Liver (tissue), 9 donors: ENCODE measurements around the gene WDR75. TPM values are rescaled to one million over a fixed set of nuclear protein-coding genes. Genes with fewer than 3 reads are reported as not detected.

Experiments
- DNase-seq: peaks from one replicate; pipeline ENCODE4 v3.0.0-alpha.2; 2017; ENCODE audit warnings: low spot score
- H3K27ac ChIP-seq, 2 donors: one replicate each; pipeline ENCODE4 v1.7.0; 2013; ENCODE audit warnings: inconsistent platforms in 2 of 2, low read length in 2 of 2, control low read depth in 1 of 2, low read depth in 1 of 2, mild to moderate bottlenecking in 1 of 2
- H3K27me3 ChIP-seq, 4 donors: one replicate each; pipeline versions ENCODE4 v1.6.1 to v1.7.0; 2013; ENCODE audit warnings: low read length in 3 of 4, inconsistent platforms in 1 of 4, mild to moderate bottlenecking in 1 of 4, moderate library complexity in 1 of 4; ENCODE audit not compliant: control insufficient read depth in 4 of 4, insufficient read depth in 4 of 4
- H3K36me3 ChIP-seq, 4 donors: one replicate each; pipeline versions ENCODE4 v1.6.1 to v1.7.0; 2013; ENCODE audit warnings: low read length in 3 of 4, mild to moderate bottlenecking in 3 of 4, low read depth in 1 of 4, moderate library complexity in 1 of 4; ENCODE audit not compliant: control insufficient read depth in 4 of 4, insufficient read depth in 3 of 4
- H3K4me1 ChIP-seq, 4 donors: one replicate each; pipeline versions ENCODE4 v1.6.1 to v1.7.0; 2013; ENCODE audit warnings: low read length in 3 of 4, mild to moderate bottlenecking in 3 of 4, moderate library complexity in 1 of 4; ENCODE audit not compliant: control insufficient read depth in 4 of 4, insufficient read depth in 4 of 4
- H3K4me3 ChIP-seq, 3 donors: one replicate each; pipeline versions ENCODE4 v1.6.1 to v1.7.0; 2013; ENCODE audit warnings: low read length in 3 of 3, control low read depth in 1 of 3, low read depth in 1 of 3, mild to moderate bottlenecking in 1 of 3
- H3K9ac ChIP-seq, 2 donors: one replicate each; pipeline ENCODE4 v1.7.0; 2013; ENCODE audit warnings: low read length in 2 of 2, mild to moderate bottlenecking in 2 of 2, moderate library complexity in 2 of 2, control low read depth in 1 of 2, low read depth in 1 of 2
- H3K9me3 ChIP-seq, 4 donors: one replicate each; pipeline versions ENCODE4 v1.6.1 to v1.7.0; 2013; ENCODE audit warnings: low read length in 3 of 4; ENCODE audit not compliant: control insufficient read depth in 4 of 4
- EGR1 ChIP-seq, 2 donors: IDR thresholded peaks; 2 replicates each; pipeline ENCODE4 v1.6.1; 2016 to 2018; ENCODE audit warnings: antibody characterized with exemption in 2 of 2, low read depth in 2 of 2
- FOXA1 ChIP-seq: IDR thresholded peaks from 2 replicates; pipeline ENCODE4 v1.6.1; 2016; ENCODE audit warnings: antibody characterized with exemption
- FOXA2 ChIP-seq: IDR thresholded peaks from 2 replicates; pipeline ENCODE4 v1.6.1; 2016; ENCODE audit warnings: antibody characterized with exemption
- GABPA ChIP-seq, 2 donors: IDR thresholded peaks in 1 of 2; conservative IDR thresholded peaks in 1 of 2; 2 replicates each; pipeline ENCODE4 v1.6.1; 2016; ENCODE audit warnings: antibody characterized with exemption in 2 of 2, mild to moderate bottlenecking in 1 of 2, moderate library complexity in 1 of 2
- HNF4A ChIP-seq, 2 donors: conservative IDR thresholded peaks; 2 replicates each; pipeline ENCODE4 v1.6.1; 2016; ENCODE audit warnings: antibody characterized with exemption in 2 of 2, mild to moderate bottlenecking in 2 of 2
- HNF4G ChIP-seq: IDR thresholded peaks from 2 replicates; pipeline ENCODE4 v1.6.1; 2016; ENCODE audit warnings: antibody characterized with exemption
- JUND ChIP-seq, 2 donors: IDR thresholded peaks; 2 replicates each; pipeline ENCODE4 v1.6.1; 2016; ENCODE audit warnings: antibody characterized with exemption in 2 of 2
- NR2F2 ChIP-seq: IDR thresholded peaks from 2 replicates; pipeline ENCODE4 v1.6.1; 2016; ENCODE audit warnings: antibody characterized with exemption
- RAD21 ChIP-seq, 2 donors: IDR thresholded peaks; 2 replicates each; pipeline ENCODE4 v1.6.1; 2016; ENCODE audit warnings: antibody characterized with exemption in 2 of 2, mild to moderate bottlenecking in 2 of 2
- RXRA ChIP-seq, 2 donors: IDR thresholded peaks; 2 replicates each; pipeline ENCODE4 v1.6.1; 2017 to 2018; ENCODE audit warnings: antibody characterized with exemption in 2 of 2, mild to moderate bottlenecking in 1 of 2
- SP1 ChIP-seq: IDR thresholded peaks from 2 replicates; pipeline ENCODE4 v1.6.1; 2018; ENCODE audit warnings: antibody characterized with exemption, mild to moderate bottlenecking
- TAF1 ChIP-seq: conservative IDR thresholded peaks from 2 replicates; pipeline ENCODE4 v1.6.1; 2016; ENCODE audit warnings: antibody characterized with exemption, mild to moderate bottlenecking
- YY1 ChIP-seq: IDR thresholded peaks from 2 replicates; pipeline ENCODE4 v1.6.1; 2016; ENCODE audit warnings: antibody characterized with exemption, mild to moderate bottlenecking
- WGBS: extraction: QIAGEN DNeasy Blood & Tissue Kit; methylation state at CpG from one replicate; pipeline ENCODE4 v1.1.7; 2013; 5-methylcytosine and 5-hydroxymethylcytosine counted together
- polyA plus RNA-seq, 2 donors: library from polyadenylated mRNA; stranded (reverse) in 1 of 2; unstranded in 1 of 2; fragments of 200-250 nt in 1 of 2; fragments of >200 nt in 1 of 2; fragmentation: Nextera tagmentation in 1 of 2; extraction: Ambion mirVana in 1 of 2; gene quantifications; one replicate each; pipeline versions ENCODE4 v1.2.1 to v1.2.3, GENCODE V29; 2013 to 2015
- total RNA-seq, 2 donors: library from RNA; depleted of rRNA; stranded (reverse); fragments of >200 nt; gene quantifications; one replicate each; pipeline ENCODE4 v1.2.3, GENCODE V29; 2014
- TF ChIP-seq, protein P1 (sequence below): IDR thresholded peaks from 2 replicates; pipeline ENCODE4 v1.6.1; 2016; ENCODE audit warnings: antibody characterized with exemption, mild to moderate bottlenecking
- TF ChIP-seq, protein P2 (sequence below): IDR thresholded peaks from 2 replicates; pipeline ENCODE4 v1.6.1; 2016; ENCODE audit warnings: antibody characterized with exemption
- TF ChIP-seq, protein P3 (sequence below): IDR thresholded peaks from 2 replicates; pipeline ENCODE4 v1.6.1; 2016; ENCODE audit warnings: antibody characterized with exemption
- TF ChIP-seq, protein P4 (sequence below): IDR thresholded peaks from 2 replicates; pipeline ENCODE4 v1.6.1; 2016; ENCODE audit warnings: antibody characterized with exemption
- TF ChIP-seq, protein P5 (sequence below): fragments of 150-350 bp; IDR thresholded peaks from 2 replicates; pipeline ENCODE4 v1.5.1; 2017; ENCODE audit warnings: improper control_type of control experiment, low read depth, low read length; ENCODE audit not compliant: missing input control
- donor health status: healthy.
- donor health status: healthy.
- donor health status: healthy.
- donor health status: healthy.
- donor health status: healthy.

Gene WDR75
- total and polyA plus RNA-seq, 4 donors = 7.9 to 24.5 (median 15.1) TPM

DNA sequence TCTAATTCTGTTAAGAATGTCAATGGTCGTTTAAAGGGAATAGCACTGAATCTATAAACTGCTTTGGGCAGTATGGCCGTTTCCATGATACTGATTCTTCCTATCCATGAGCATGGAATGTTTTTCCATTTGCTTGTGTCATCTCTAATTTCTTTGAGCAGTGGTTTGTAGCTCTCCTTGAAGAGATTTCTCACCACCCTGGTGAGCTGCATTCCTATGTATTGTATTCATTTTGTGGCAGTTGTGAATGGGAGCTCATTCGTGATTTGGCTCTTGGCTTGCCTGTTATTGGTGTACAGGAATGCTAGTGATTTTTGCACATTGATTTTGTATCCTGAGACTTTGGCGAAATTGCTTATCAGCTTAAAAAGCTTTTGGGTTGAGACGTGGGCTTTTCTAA lies 38.3 kb upstream of the WDR75 start:
- 77% methylated on average over 5 of the region's 5 CpGs for WGBS
- no peaks in the 10 kb centered on the region for H3K36me3 ChIP-seq

More for the DNA sequence above, 38.3 kb upstream of the WDR75 start:
- Histone ChIP-seq H3K27ac (no peak overlapping the region), H3K4me3 (no peak overlapping the region), H3K4me1 (no peaks in the 10 kb centered on the region), H3K9me3 (no peaks in the 10 kb centered on the region), H3K9ac (no peak overlapping the region), H3K27me3 (no peaks in the 10 kb centered on the region)
- TF ChIP-seq GABPA (IDR thresholded peaks at IDR 0.05 in 1 of 2, conservative IDR thresholded peaks at IDR 0.05 in 1 of 2) = no peak
- TF ChIP-seq, protein P1, sequence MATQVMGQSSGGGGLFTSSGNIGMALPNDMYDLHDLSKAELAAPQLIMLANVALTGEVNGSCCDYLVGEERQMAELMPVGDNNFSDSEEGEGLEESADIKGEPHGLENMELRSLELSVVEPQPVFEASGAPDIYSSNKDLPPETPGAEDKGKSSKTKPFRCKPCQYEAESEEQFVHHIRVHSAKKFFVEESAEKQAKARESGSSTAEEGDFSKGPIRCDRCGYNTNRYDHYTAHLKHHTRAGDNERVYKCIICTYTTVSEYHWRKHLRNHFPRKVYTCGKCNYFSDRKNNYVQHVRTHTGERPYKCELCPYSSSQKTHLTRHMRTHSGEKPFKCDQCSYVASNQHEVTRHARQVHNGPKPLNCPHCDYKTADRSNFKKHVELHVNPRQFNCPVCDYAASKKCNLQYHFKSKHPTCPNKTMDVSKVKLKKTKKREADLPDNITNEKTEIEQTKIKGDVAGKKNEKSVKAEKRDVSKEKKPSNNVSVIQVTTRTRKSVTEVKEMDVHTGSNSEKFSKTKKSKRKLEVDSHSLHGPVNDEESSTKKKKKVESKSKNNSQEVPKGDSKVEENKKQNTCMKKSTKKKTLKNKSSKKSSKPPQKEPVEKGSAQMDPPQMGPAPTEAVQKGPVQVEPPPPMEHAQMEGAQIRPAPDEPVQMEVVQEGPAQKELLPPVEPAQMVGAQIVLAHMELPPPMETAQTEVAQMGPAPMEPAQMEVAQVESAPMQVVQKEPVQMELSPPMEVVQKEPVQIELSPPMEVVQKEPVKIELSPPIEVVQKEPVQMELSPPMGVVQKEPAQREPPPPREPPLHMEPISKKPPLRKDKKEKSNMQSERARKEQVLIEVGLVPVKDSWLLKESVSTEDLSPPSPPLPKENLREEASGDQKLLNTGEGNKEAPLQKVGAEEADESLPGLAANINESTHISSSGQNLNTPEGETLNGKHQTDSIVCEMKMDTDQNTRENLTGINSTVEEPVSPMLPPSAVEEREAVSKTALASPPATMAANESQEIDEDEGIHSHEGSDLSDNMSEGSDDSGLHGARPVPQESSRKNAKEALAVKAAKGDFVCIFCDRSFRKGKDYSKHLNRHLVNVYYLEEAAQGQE = no peak
- TF ChIP-seq, protein P2, sequence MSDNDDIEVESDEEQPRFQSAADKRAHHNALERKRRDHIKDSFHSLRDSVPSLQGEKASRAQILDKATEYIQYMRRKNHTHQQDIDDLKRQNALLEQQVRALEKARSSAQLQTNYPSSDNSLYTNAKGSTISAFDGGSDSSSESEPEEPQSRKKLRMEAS = no peak
- TF ChIP-seq HNF4A (conservative IDR thresholded peaks at IDR 0.05) = no peak
- no peak for TF ChIP-seq YY1
- TF ChIP-seq, protein P3, sequence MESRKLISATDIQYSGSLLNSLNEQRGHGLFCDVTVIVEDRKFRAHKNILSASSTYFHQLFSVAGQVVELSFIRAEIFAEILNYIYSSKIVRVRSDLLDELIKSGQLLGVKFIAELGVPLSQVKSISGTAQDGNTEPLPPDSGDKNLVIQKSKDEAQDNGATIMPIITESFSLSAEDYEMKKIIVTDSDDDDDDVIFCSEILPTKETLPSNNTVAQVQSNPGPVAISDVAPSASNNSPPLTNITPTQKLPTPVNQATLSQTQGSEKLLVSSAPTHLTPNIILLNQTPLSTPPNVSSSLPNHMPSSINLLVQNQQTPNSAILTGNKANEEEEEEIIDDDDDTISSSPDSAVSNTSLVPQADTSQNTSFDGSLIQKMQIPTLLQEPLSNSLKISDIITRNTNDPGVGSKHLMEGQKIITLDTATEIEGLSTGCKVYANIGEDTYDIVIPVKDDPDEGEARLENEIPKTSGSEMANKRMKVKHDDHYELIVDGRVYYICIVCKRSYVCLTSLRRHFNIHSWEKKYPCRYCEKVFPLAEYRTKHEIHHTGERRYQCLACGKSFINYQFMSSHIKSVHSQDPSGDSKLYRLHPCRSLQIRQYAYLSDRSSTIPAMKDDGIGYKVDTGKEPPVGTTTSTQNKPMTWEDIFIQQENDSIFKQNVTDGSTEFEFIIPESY = no peak
- no peak for TF ChIP-seq RAD21 (IDR thresholded peaks at IDR 0.05)
- TF ChIP-seq SP1 = no peak
- TF ChIP-seq FOXA1 = no peak
- no peak for TF ChIP-seq FOXA2
- TF ChIP-seq TAF1 = no peak
- TF ChIP-seq, protein P4, sequence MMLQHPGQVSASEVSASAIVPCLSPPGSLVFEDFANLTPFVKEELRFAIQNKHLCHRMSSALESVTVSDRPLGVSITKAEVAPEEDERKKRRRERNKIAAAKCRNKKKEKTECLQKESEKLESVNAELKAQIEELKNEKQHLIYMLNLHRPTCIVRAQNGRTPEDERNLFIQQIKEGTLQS = no peak
- TF ChIP-seq RXRA (IDR thresholded peaks at IDR 0.05) = no peak
- TF ChIP-seq HNF4G = no peak
- no peak for TF ChIP-seq JUND (IDR thresholded peaks at IDR 0.05)
- no peak for TF ChIP-seq NR2F2
- TF ChIP-seq, protein P5, sequence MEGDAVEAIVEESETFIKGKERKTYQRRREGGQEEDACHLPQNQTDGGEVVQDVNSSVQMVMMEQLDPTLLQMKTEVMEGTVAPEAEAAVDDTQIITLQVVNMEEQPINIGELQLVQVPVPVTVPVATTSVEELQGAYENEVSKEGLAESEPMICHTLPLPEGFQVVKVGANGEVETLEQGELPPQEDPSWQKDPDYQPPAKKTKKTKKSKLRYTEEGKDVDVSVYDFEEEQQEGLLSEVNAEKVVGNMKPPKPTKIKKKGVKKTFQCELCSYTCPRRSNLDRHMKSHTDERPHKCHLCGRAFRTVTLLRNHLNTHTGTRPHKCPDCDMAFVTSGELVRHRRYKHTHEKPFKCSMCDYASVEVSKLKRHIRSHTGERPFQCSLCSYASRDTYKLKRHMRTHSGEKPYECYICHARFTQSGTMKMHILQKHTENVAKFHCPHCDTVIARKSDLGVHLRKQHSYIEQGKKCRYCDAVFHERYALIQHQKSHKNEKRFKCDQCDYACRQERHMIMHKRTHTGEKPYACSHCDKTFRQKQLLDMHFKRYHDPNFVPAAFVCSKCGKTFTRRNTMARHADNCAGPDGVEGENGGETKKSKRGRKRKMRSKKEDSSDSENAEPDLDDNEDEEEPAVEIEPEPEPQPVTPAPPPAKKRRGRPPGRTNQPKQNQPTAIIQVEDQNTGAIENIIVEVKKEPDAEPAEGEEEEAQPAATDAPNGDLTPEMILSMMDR = no peak
- no peak for TF ChIP-seq EGR1 (IDR thresholded peaks at IDR 0.05; ENCODE audit: low read depth in 2 of 2)
- DNase-seq = no peak
